WTC11 (cell line): ENCODE results near the gene GALNT18. TPM values are rescaled to one million over a fixed set of nuclear protein-coding genes. Genes with fewer than 3 reads are reported as not detected.

ENCODE experiments used
- ATAC-seq: fragments of 200-7000 bp; cut with Tn5 transposase; 2 replicates; pipeline ENCODE4 v1.10.0; 2021; ENCODE audit warnings: mild to moderate bottlenecking, moderate library complexity
- CTCF ChIA-PET: fragments of 300-600 bp; sonication (Branson Sonifier 250); formaldehyde crosslinking; loops from one replicate; lab custom pipeline; 2021; ENCODE audit warnings: antibody characterized with exemption; lab: Charles Lee
- POLR2A ChIA-PET: fragments of 350-600 bp; sonication (Branson Sonifier 250); formaldehyde crosslinking; loops from one replicate; lab custom pipeline; 2021; ENCODE audit warnings: antibody characterized with exemption; lab: Charles Lee
- DNase-seq: peaks from one replicate; pipeline ENCODE4 v3.0.0; 2021; ENCODE audit warnings: low spot score
- H3K27ac Mint-ChIP-seq: 2 replicates; pipeline ENCODE4 v1.8.0; 2021; ENCODE audit warnings: mixed read lengths
- H3K27me3 Mint-ChIP-seq: 2 replicates; pipeline ENCODE4 v1.8.0; 2021; ENCODE audit warnings: low read depth, mild to moderate bottlenecking, moderate library complexity, mixed read lengths
- H3K36me3 Mint-ChIP-seq: 2 replicates; pipeline ENCODE4 v1.8.0; 2021; ENCODE audit warnings: mixed read lengths
- H3K4me1 Mint-ChIP-seq: 2 replicates; pipeline ENCODE4 v1.8.0; 2022; ENCODE audit warnings: mixed read lengths
- H3K4me3 Mint-ChIP-seq: 2 replicates; pipeline ENCODE4 v1.8.0; 2021; ENCODE audit warnings: mild to moderate bottlenecking, moderate library complexity, mixed read lengths
- H3K9me3 Mint-ChIP-seq: 2 replicates; pipeline ENCODE4 v1.8.0; 2021; ENCODE audit warnings: mixed read lengths
- ATF3 ChIP-seq: sonication (generic); formaldehyde crosslinking; conservative IDR thresholded peaks from 2 replicates; pipeline ENCODE4 v1.8.1; 2022; ENCODE audit warnings: mild to moderate bottlenecking, missing genetic modification reagents
- CDX4 ChIP-seq: fragments of 250-450 bp; sonication (Bioruptor Pico); IDR thresholded peaks from 2 replicates; pipeline ENCODE4 v1.9.0; 2021; ENCODE audit warnings: moderate library complexity, mild to moderate bottlenecking, inconsistent platforms, borderline replicate concordance
- E2F1 ChIP-seq: sonication (generic); formaldehyde crosslinking; IDR thresholded peaks from 2 replicates; pipeline ENCODE4 v1.8.0; 2022; ENCODE audit warnings: mild to moderate bottlenecking, missing genetic modification reagents
- ETV6 ChIP-seq: sonication (generic); formaldehyde crosslinking; IDR thresholded peaks from 2 replicates; pipeline ENCODE4 v1.8.1; 2022; ENCODE audit warnings: mild to moderate bottlenecking, missing genetic modification reagents
- FOXK1 ChIP-seq: sonication (generic); formaldehyde crosslinking; IDR thresholded peaks from 2 replicates; pipeline ENCODE4 v1.8.0; 2022; ENCODE audit warnings: mild to moderate bottlenecking, moderate library complexity, missing genetic modification reagents
- MXD4 ChIP-seq: fragments of 250-450 bp; sonication (Bioruptor Pico); IDR thresholded peaks from 2 replicates; pipeline ENCODE4 v1.8.0; 2021; ENCODE audit warnings: mild to moderate bottlenecking, moderate library complexity, borderline replicate concordance
- NFE2L1 ChIP-seq: sonication (generic); formaldehyde crosslinking; IDR thresholded peaks from 2 replicates; pipeline ENCODE4 v1.8.1; 2023; ENCODE audit warnings: missing genetic modification reagents
- PRDM15 ChIP-seq: sonication (generic); formaldehyde crosslinking; IDR thresholded peaks from 2 replicates; pipeline ENCODE4 v1.8.0; 2022; ENCODE audit warnings: missing genetic modification reagents
- PREB ChIP-seq: sonication (generic); formaldehyde crosslinking; IDR thresholded peaks from 2 replicates; pipeline ENCODE4 v1.8.1; 2022; ENCODE audit warnings: mild to moderate bottlenecking, missing genetic modification reagents, moderate library complexity, borderline replicate concordance
- PRRX2 ChIP-seq: fragments of 250-450 bp; sonication (Bioruptor Pico); IDR thresholded peaks from 2 replicates; pipeline ENCODE4 v1.8.0; 2021; ENCODE audit warnings: mild to moderate bottlenecking
- RELA ChIP-seq: sonication (generic); formaldehyde crosslinking; IDR thresholded peaks from 2 replicates; pipeline ENCODE4 v1.8.1; 2022; ENCODE audit warnings: missing genetic modification reagents, mild to moderate bottlenecking, borderline replicate concordance
- STAT6 ChIP-seq: sonication (generic); formaldehyde crosslinking; conservative IDR thresholded peaks from 2 replicates; pipeline ENCODE4 v1.8.1; 2023; ENCODE audit warnings: mild to moderate bottlenecking, low read depth, missing genetic modification reagents, moderate library complexity
- TCF7 ChIP-seq: sonication (generic); formaldehyde crosslinking; IDR thresholded peaks from 2 replicates; pipeline ENCODE4 v1.8.0; 2022; ENCODE audit warnings: mild to moderate bottlenecking, low read depth, missing genetic modification reagents, moderate library complexity
- USF2 ChIP-seq: sonication (generic); formaldehyde crosslinking; IDR thresholded peaks from 2 replicates; pipeline ENCODE4 v1.8.1; 2023; ENCODE audit warnings: mild to moderate bottlenecking, missing genetic modification reagents, moderate library complexity
- ZMAT4 ChIP-seq: fragments of 250-450 bp; sonication (Bioruptor Pico); IDR thresholded peaks from 2 replicates; pipeline ENCODE4 v1.9.0; 2021; ENCODE audit warnings: mild to moderate bottlenecking
- ZNF396 ChIP-seq: fragments of 250-450 bp; sonication (Bioruptor Pico); IDR thresholded peaks from 2 replicates; pipeline ENCODE4 v1.8.0; 2021; ENCODE audit warnings: mild to moderate bottlenecking, moderate library complexity, borderline replicate concordance
- ZNF416 ChIP-seq: fragments of 250-450 bp; sonication (Bioruptor Pico); IDR thresholded peaks from 2 replicates; pipeline ENCODE4 v1.9.0; 2021; ENCODE audit warnings: mild to moderate bottlenecking, inconsistent platforms
- ZNF512 ChIP-seq: sonication (generic); formaldehyde crosslinking; IDR thresholded peaks from 2 replicates; pipeline ENCODE4 v1.8.1; 2022; ENCODE audit warnings: missing genetic modification reagents, borderline replicate concordance
- total RNA-seq: library from RNA; stranded (reverse); gene quantifications from 3 replicates; pipeline ENCODE4 v1.2.3, GENCODE V29; 2021

GALNT18 gene
- total RNA-seq, 1 experiment from 2014 or later: 5.0 TPM

- no peak overlapping the region for H3K27ac Mint-ChIP-seq
- peaks cover 19% of the 10 kb centered on the region for H3K4me1 Mint-ChIP-seq
- TF ChIP-seq RELA: no peak
- TF ChIP-seq PRDM15 (CRISPR knock-in tag): peak; percentile 80
- TF ChIP-seq ATF3 (CRISPR knock-in tag): no peak
- DNase-seq (no peak), ATAC-seq (peak; percentile 48; the same call in 1 of the 2 replicates)
- H3K4me3 Mint-ChIP-seq: no peak overlapping the region
- peaks cover 3% of the 10 kb centered on the region; the same call in 1 of the 2 replicates for H3K36me3 Mint-ChIP-seq
- ChIA-PET POLR2A (no interaction called here), CTCF (interaction anchor here (1.2 kb wide), 1 partner anchor 359 kb away, joined by 3 read pairs; no protein-coding TSS in a partner anchor)
- H3K9me3 Mint-ChIP-seq: peaks cover 5% of the 10 kb centered on the region
- H3K27me3 Mint-ChIP-seq: no peaks in the 10 kb centered on the region; the same call in none of the 2 replicates
Measured at GRCh38 chr11:11387207-11387606, 234.6 kb downstream of the GALNT18 start.

- POLR2A ChIA-PET: no interaction called here
- ATAC-seq (no peak), DNase-seq (no peak)
- H3K4me3 Mint-ChIP-seq: no peak overlapping the region
- H3K27ac Mint-ChIP-seq: no peak overlapping the region
- CTCF ChIA-PET: no interaction called here
- peaks cover 19% of the 10 kb centered on the region for H3K4me1 Mint-ChIP-seq
- peaks cover 5% of the 10 kb centered on the region for H3K9me3 Mint-ChIP-seq
- TF ChIP-seq ZNF416 (CRISPR knock-in tag) (no peak), ZNF396 (no peak), FOXK1 (CRISPR knock-in tag) (no peak), STAT6 (CRISPR knock-in tag) (no peak), ETV6 (CRISPR knock-in tag) (no peak)
- no peaks in the 10 kb centered on the region; the same call in none of the 2 replicates for H3K27me3 Mint-ChIP-seq
- H3K36me3 Mint-ChIP-seq: peaks cover 3% of the 10 kb centered on the region; the same call in 1 of the 2 replicates
Measured at GRCh38 chr11:11384829-11385228, 237.0 kb downstream of the GALNT18 start.

- DNase-seq (no peak), ATAC-seq (no peak)
- ChIA-PET CTCF (no interaction called here), POLR2A (no interaction called here)
- H3K27ac Mint-ChIP-seq: no peak overlapping the region
- no peaks in the 10 kb centered on the region; the same call in 1 of the 2 replicates for H3K27me3 Mint-ChIP-seq
- no peak overlapping the region for H3K4me3 Mint-ChIP-seq
- peaks cover 3% of the 10 kb centered on the region; the same call in 1 of the 2 replicates for H3K36me3 Mint-ChIP-seq
- peaks cover 5% of the 10 kb centered on the region for H3K9me3 Mint-ChIP-seq
- H3K4me1 Mint-ChIP-seq: peaks cover 19% of the 10 kb centered on the region
- TF ChIP-seq MXD4 (CRISPR knock-in tag) (no peak), ETV6 (CRISPR knock-in tag) (no peak), PRRX2 (CRISPR knock-in tag) (no peak), ZMAT4 (CRISPR knock-in tag) (no peak), ZNF512 (CRISPR knock-in tag) (no peak), PREB (no peak), USF2 (no peak), TCF7 (CRISPR knock-in tag) (no peak), CDX4 (CRISPR knock-in tag) (no peak), NFE2L1 (CRISPR knock-in tag) (no peak), E2F1 (CRISPR knock-in tag) (no peak)
Measured at GRCh38 chr11:11383995-11384394, 237.8 kb downstream of the GALNT18 start.
